Tibial nerve (tissue), 4 donors: Measurements from ENCODE around the gene DNAJC5. TPM values are rescaled to one million over a fixed set of nuclear protein-coding genes. Genes with fewer than 3 reads are reported as not detected.
"Not testable (repeated sequence)": the region's sequence is repeated elsewhere in the genome, so short reads cannot be mapped to it uniquely, and the experiment has no call there.

ENCODE experiments used
- DNase-seq, 2 donors: peaks; one replicate each; pipeline ENCODE4 v3.0.0-alpha.2; 2019; ENCODE audit warnings: low spot score in 2 of 2
- H3K27ac ChIP-seq, 4 donors: fragments of 200-600 bp; sonication (generic) in 3 of 4; one replicate each; pipeline ENCODE4 v1.5.1; 2017 to 2019; ENCODE audit warnings: mild to moderate bottlenecking in 1 of 4
- H3K27me3 ChIP-seq, 2 donors: fragments of 200-600 bp; sonication (generic) in 1 of 2; one replicate each; pipeline versions ENCODE4 v1.5.1 to v1.6.0; 2017 to 2019
- H3K36me3 ChIP-seq, 3 donors: fragments of 200-600 bp; sonication (generic); one replicate each; pipeline ENCODE4 v1.5.1; 2018 to 2019
- H3K4me1 ChIP-seq, 4 donors: fragments of 200-600 bp; sonication (generic) in 3 of 4; one replicate each; pipeline ENCODE4 v1.5.1; 2017 to 2019
- H3K4me3 ChIP-seq, 4 donors: fragments of 200-600 bp; sonication (generic) in 3 of 4; one replicate each; pipeline ENCODE4 v1.5.1; 2017 to 2019; ENCODE audit warnings: mild to moderate bottlenecking in 1 of 4, moderate library complexity in 1 of 4
- H3K9me3 ChIP-seq, 4 donors: fragments of 200-600 bp; sonication (generic) in 3 of 4; one replicate each; pipeline ENCODE4 v1.5.1; 2017 to 2019
- EP300 ChIP-seq, 2 donors: sonication (generic); formaldehyde crosslinking; IDR thresholded peaks; one replicate each; pipeline ENCODE4 v1.6.1; 2017; ENCODE audit warnings: antibody characterized with exemption in 2 of 2, mild to moderate bottlenecking in 1 of 2
- POLR2A ChIP-seq, 2 donors: fragments of 450-650 bp; IDR thresholded peaks; one replicate each; pipeline ENCODE4 v1.6.1; 2017; ENCODE audit warnings: antibody characterized with exemption in 2 of 2, mild to moderate bottlenecking in 2 of 2, moderate library complexity in 2 of 2
- WGBS, 2 donors: methylation state at CpG; one replicate each; pipeline ENCODE4 v1.1.5; 2018; 5-methylcytosine and 5-hydroxymethylcytosine counted together
- total RNA-seq, 4 donors: library from RNA; depleted of rRNA; stranded (reverse); fragments of >200 nt; gene quantifications; one replicate each; pipeline ENCODE4 v1.1.0, GENCODE V29; 2016
- TF ChIP-seq, protein P1 (sequence below), 5 experiments: fragments of 200-600 bp in 3 of 5; fragments of 450-650 bp in 2 of 5; sonication (generic) in 3 of 5; IDR thresholded peaks; one replicate each; pipeline ENCODE4 v1.5.1; 2016 to 2019; ENCODE audit warnings: antibody characterized with exemption in 5 of 5, mild to moderate bottlenecking in 3 of 5, moderate library complexity in 2 of 5

The DNAJC5 gene
- total RNA-seq, 4 donors from 2014 or later = 30.6 to 40.2 (median 32.1) TPM

DNA sequence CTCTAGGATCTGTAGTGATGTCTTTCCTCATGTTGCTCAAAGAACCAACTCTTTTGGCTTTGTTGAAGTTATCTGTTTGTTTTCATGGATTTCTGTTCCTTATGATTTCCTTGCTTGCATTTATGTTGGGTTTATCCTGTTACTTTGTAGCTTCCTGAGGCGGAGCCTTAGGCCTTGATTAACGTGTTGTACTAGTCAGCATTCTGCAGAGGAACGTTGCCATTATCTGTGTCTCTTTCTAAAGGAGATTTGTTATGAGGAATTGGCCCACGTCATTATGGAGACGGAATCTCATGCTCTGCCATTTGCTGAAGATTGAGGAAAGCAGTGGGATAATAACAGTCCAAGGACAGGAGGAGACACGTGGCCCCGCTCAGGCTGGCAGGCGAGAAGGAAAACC lies 31.4 kb downstream of the DNAJC5 start:
- Histone ChIP-seq H3K36me3 (peaks cover 0 to 45% (median 27%) of the 10 kb centered on the region in 3 donors), H3K4me1 (no peaks in the 10 kb centered on the region), H3K9me3 (no peaks in the 10 kb centered on the region), H3K27ac (no peak overlapping the region), H3K4me3 (no peak overlapping the region), H3K27me3 (no peaks in the 10 kb centered on the region)
- WGBS, 2 donors = 77 to 85% methylated on average over 8 of the region's 8 CpGs
- TF ChIP-seq, protein P1, sequence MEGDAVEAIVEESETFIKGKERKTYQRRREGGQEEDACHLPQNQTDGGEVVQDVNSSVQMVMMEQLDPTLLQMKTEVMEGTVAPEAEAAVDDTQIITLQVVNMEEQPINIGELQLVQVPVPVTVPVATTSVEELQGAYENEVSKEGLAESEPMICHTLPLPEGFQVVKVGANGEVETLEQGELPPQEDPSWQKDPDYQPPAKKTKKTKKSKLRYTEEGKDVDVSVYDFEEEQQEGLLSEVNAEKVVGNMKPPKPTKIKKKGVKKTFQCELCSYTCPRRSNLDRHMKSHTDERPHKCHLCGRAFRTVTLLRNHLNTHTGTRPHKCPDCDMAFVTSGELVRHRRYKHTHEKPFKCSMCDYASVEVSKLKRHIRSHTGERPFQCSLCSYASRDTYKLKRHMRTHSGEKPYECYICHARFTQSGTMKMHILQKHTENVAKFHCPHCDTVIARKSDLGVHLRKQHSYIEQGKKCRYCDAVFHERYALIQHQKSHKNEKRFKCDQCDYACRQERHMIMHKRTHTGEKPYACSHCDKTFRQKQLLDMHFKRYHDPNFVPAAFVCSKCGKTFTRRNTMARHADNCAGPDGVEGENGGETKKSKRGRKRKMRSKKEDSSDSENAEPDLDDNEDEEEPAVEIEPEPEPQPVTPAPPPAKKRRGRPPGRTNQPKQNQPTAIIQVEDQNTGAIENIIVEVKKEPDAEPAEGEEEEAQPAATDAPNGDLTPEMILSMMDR (IDR thresholded peaks at IDR 0.05) = no peak
- TF ChIP-seq EP300 (IDR thresholded peaks at IDR 0.05) = no peak
- DNase-seq = no peak

DNA sequence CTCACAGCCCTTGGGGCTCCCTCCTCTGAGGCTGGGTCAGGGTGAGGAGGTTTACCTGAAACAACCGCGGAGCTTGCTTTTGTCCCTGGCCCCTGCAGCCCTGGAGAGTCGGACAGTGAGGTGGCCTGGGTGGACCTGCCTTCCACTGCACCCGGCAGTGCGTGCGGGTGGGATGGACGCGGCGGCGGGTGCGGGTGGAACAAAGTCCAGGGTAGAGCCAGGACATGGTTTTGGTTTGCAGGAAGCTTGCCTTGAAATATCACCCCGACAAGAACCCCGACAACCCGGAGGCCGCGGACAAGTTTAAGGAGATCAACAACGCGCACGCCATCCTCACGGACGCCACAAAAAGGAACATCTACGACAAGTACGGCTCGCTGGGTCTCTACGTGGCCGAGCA lies 34.1 kb downstream of the DNAJC5 start:
- WGBS, 2 donors = 95 to 96% methylated on average over 26 of the region's 26 CpGs
- TF ChIP-seq EP300 (IDR thresholded peaks at IDR 0.05) (no peak), POLR2A (IDR thresholded peaks at IDR 0.05) (no peak)
- TF ChIP-seq, protein P1 (IDR thresholded peaks at IDR 0.05) = no peak
- no peak for DNase-seq
- no peaks in the 10 kb centered on the region for H3K4me1 ChIP-seq
- peaks cover 0 to 65% (median 33%) of the 10 kb centered on the region in 3 donors for H3K36me3 ChIP-seq
- H3K27ac ChIP-seq = no peak overlapping the region
- no peaks in the 10 kb centered on the region for H3K27me3 ChIP-seq
- H3K9me3 ChIP-seq = no peaks in the 10 kb centered on the region
- no peak overlapping the region for H3K4me3 ChIP-seq

DNA sequence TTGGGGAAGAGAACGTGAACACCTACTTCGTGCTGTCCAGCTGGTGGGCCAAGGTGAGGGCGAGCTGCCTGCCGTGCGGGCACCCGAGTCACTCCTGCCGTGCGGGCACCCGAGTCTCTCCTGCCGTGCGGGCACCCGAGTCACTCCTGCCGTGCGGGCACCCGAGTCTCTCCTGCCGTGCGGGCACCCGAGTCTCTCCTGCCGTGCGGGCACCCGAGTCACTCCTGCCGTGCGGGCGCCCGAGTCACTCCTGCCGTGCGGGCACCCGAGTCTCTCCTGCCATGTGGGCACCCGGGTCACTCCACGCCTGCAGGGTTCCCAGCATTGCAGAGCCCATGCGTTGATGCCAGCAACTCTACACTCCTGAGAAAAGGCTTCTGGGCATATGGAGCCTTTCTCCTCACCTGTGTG lies 34.6 kb downstream of the DNAJC5 start:
- H3K4me1 ChIP-seq, DNase-seq, H3K4me3 ChIP-seq, H3K27me3 ChIP-seq, H3K27ac ChIP-seq, H3K9me3 ChIP-seq: not testable (repeated sequence)
- H3K36me3 ChIP-seq = peaks cover 0 to 69% (median 33%) of the 10 kb centered on the region in 3 donors
- WGBS, 2 donors = 93% methylated on average over 14 to 31 of the region's 31 CpGs

DNA sequence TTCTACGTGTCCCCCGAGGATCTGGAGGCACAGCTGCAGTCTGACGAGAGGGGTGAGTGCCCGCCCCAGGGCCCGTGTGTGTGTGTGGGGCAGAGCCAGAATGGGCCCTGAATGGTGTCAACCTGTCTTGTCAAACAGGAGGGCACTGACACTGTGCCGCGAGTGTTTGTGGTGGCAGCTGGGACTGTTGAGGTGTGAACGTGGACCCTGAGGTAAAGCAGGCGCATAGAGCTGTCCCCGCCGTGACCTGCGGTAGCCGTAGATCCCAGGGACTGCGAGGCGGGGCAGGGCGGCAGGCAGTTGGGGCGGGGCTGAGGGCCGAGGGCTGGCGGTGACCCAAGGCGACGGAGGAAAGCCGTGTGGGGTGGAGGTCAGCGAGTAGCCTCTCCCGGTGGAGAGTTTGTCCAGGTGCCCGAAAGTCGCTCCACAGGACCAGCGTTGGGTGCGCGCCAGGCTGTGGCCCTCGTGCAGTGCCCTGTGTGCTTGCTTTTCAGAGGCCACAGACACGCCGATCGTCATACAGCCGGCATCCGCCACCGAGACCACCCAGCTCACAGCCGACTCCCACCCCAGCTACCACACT lies 36.1 kb downstream of the DNAJC5 start:
- TF ChIP-seq EP300 (IDR thresholded peaks at IDR 0.05) (no peak), POLR2A (IDR thresholded peaks at IDR 0.05) (no peak)
- TF ChIP-seq, protein P1 (IDR thresholded peaks at IDR 0.05) = no peak
- no peaks in the 10 kb centered on the region for H3K4me1 ChIP-seq
- H3K27me3 ChIP-seq = no peaks in the 10 kb centered on the region
- no peaks in the 10 kb centered on the region for H3K9me3 ChIP-seq
- no peak overlapping the region for H3K4me3 ChIP-seq
- 84 to 87% methylated on average over 37 of the region's 37 CpGs for WGBS, 2 donors
- H3K36me3 ChIP-seq = peaks cover 0 to 85% (median 33%) of the 10 kb centered on the region in 3 donors
- H3K27ac ChIP-seq = no peak overlapping the region
- no peak for DNase-seq

DNA sequence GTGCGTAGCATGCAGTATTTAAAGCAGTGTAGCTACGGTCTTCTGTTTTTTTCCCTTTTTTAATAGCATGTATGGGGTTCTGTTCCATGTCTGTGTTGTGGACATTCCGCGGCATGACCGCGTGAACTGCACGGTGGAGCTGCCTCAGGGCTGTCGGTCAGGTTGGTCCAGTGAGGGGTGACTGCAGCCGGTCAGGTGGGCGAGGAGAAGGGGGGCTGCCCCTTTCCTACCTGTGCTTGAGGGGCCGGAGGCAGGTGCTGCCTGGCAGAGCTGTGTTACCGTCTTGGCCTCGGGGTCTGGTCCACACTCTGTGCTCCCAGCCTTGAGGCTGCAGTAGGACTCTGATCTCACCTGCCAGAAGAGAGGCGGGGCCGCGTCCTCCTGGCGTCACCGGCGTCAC lies 36.8 kb downstream of the DNAJC5 start:
- WGBS, 2 donors = 95% methylated on average over 19 of the region's 19 CpGs

More for the DNA sequence above, 36.8 kb downstream of the DNAJC5 start:
- Histone ChIP-seq H3K27ac (no peak overlapping the region), H3K36me3 (peaks cover 0 to 88% (median 33%) of the 10 kb centered on the region in 3 donors), H3K4me3 (no peak overlapping the region), H3K27me3 (no peaks in the 10 kb centered on the region), H3K4me1 (no peaks in the 10 kb centered on the region), H3K9me3 (no peaks in the 10 kb centered on the region)
- TF ChIP-seq POLR2A (IDR thresholded peaks at IDR 0.05) (no peak), EP300 (IDR thresholded peaks at IDR 0.05) (no peak)
- TF ChIP-seq, protein P1 (IDR thresholded peaks at IDR 0.05) = no peak
- DNase-seq = no peak
